PC-9 (cell line): Measurements from ENCODE around the gene KIF26B. TPM values are rescaled to one million over a fixed set of nuclear protein-coding genes. Genes with fewer than 3 reads are reported as not detected.

Source experiments
- BruUV-seq: library from RNA; stranded (reverse); fragments of 400-500 nt; replicated peaks from 2 replicates; lab custom pipeline; 2021; lab: Mats Ljungman, UMichigan
- CTCF ChIA-PET: fragments of 300-600 bp; sonication (Branson Sonifier 250); formaldehyde crosslinking; loops from one replicate; lab custom pipeline; 2022; ENCODE audit warnings: antibody characterized with exemption; lab: Charles Lee
- POLR2A ChIA-PET: fragments of 300-600 bp; sonication (Branson Sonifier 250); formaldehyde crosslinking; loops from one replicate; lab custom pipeline; 2022; ENCODE audit warnings: antibody characterized with exemption; ENCODE audit not compliant: unreplicated experiment; lab: Charles Lee
- DNase-seq, 2 experiments: peaks; one replicate each; pipeline versions ENCODE4 v3.0.0 to v3.0.0-alpha.2; 2015 to 2022; ENCODE audit warnings: mixed read lengths in 1 of 2
- H2AFZ ChIP-seq: fragments of 200-600 bp; sonication (generic); 2 replicates; pipeline ENCODE4 v1.8.1; 2017; ENCODE audit warnings: antibody characterized with exemption
- H3F3A ChIP-seq: fragments of 200-600 bp; sonication (generic); 2 replicates; pipeline ENCODE4 v1.8.1; 2017; ENCODE audit warnings: antibody characterized with exemption, mild to moderate bottlenecking, low read depth; ENCODE audit not compliant: insufficient read depth
- H3K27ac ChIP-seq: fragments of 200-600 bp; sonication (generic); 2 replicates; pipeline ENCODE4 v1.6.1; 2016; ENCODE audit warnings: mixed run types
- H3K27me3 ChIP-seq: fragments of 200-600 bp; sonication (generic); 2 replicates; pipeline ENCODE4 v1.6.1; 2016; ENCODE audit warnings: low read depth, mixed run types; ENCODE audit not compliant: insufficient read depth
- H3K36me3 ChIP-seq: fragments of 200-600 bp; sonication (generic); 2 replicates; pipeline ENCODE4 v1.6.1; 2016; ENCODE audit warnings: low read depth, mixed run types
- H3K4me1 ChIP-seq: fragments of 200-600 bp; sonication (generic); replicated peaks from 2 replicates; pipeline ENCODE4 v1.6.1; 2016; ENCODE audit warnings: mixed run types; ENCODE audit not compliant: insufficient read depth
- H3K4me2 ChIP-seq: fragments of 200-600 bp; sonication (generic); 2 replicates; pipeline ENCODE4 v1.6.1; 2017; ENCODE audit warnings: mixed run types
- H3K4me3 ChIP-seq: fragments of 200-600 bp; sonication (generic); 2 replicates; pipeline ENCODE4 v1.6.1; 2016; ENCODE audit warnings: mixed run types
- H3K79me2 ChIP-seq: fragments of 200-600 bp; sonication (generic); 2 replicates; pipeline ENCODE4 v1.6.1; 2017; ENCODE audit warnings: low read depth, mixed run types
- H3K9me2 ChIP-seq: fragments of 200-600 bp; sonication (generic); 2 replicates; pipeline ENCODE4 v1.8.1; 2017; ENCODE audit warnings: mild to moderate bottlenecking; ENCODE audit not compliant: insufficient read depth
- H3K9me3 ChIP-seq: fragments of 200-600 bp; sonication (generic); 2 replicates; pipeline ENCODE4 v1.8.1; 2016; ENCODE audit warnings: low read depth; ENCODE audit not compliant: insufficient read depth
- H4K20me1 ChIP-seq: fragments of 200-600 bp; sonication (generic); 2 replicates; pipeline ENCODE4 v1.8.1; 2017; ENCODE audit not compliant: insufficient read depth
- EZH2 ChIP-seq: fragments of 200-600 bp; sonication (generic); IDR thresholded peaks from 2 replicates; pipeline ENCODE4 v1.8.0; 2017; ENCODE audit warnings: antibody characterized with exemption, low read depth
- intact Hi-C: fragments of 100-400 bp; cut with micrococcal nuclease; formaldehyde crosslinking; loops from one replicate; pipeline ENCODE4 v1.10.0; 2022; ENCODE audit not compliant: unreplicated experiment
- total RNA-seq: library from RNA; stranded (reverse); gene quantifications from 2 replicates; pipeline ENCODE4 v1.2.3, GENCODE V29; 2021
- TF ChIP-seq, protein P1 (sequence below): fragments of 200-600 bp; sonication (generic); conservative IDR thresholded peaks from 2 replicates; pipeline ENCODE4 v1.6.1; 2017; ENCODE audit warnings: mixed run types, antibody characterized with exemption, mild to moderate bottlenecking, moderate library complexity

KIF26B gene
- total RNA-seq, 1 experiment from 2014 or later = 0.11 TPM

DNA sequence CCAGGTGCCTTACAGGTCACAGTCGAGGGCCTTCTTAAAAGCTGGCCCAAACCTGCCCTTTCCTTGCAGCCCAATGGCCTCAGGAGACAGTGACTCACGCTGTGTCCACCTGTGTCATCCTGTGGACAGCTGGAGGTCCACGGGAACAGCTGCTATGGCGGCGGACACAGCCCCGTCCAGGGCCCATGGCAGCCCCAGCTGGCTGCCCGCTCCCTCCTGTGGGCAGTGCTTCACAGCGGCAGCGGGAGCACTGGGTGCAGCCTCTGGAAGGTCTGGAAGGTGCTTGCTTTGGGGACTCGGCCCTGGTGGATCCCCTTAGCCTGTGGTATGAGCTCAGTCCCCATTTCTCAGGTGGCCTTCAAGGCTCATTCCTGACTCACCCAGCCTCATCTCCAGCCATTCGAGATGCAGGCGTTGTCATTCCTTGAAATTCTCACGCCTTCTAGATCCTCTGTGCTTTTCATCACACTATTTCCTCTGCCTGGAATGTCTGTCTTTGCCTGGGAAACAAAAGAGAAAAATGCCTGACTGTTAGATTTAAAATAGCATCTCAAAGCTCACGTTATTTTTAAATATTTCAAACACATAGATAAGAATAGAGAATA lies 86.8 kb downstream of the KIF26B start:
- Histone ChIP-seq H3K9me3 (no peaks in the 10 kb centered on the region), H4K20me1 (no peaks in the 10 kb centered on the region), H3K4me1 (no peaks in the 10 kb centered on the region), H3K9me2 (no peaks in the 10 kb centered on the region), H3K79me2 (no peaks in the 10 kb centered on the region), H3K27me3 (peaks cover 87% of the 10 kb centered on the region), H3K36me3 (no peaks in the 10 kb centered on the region), H3F3A (no peaks in the 10 kb centered on the region), H2AFZ (no peak overlapping the region), H3K27ac (no peak overlapping the region), H3K4me2 (no peak overlapping the region), H3K4me3 (no peak overlapping the region)
- intact Hi-C loops = no loop called here
- TF ChIP-seq, protein P1, sequence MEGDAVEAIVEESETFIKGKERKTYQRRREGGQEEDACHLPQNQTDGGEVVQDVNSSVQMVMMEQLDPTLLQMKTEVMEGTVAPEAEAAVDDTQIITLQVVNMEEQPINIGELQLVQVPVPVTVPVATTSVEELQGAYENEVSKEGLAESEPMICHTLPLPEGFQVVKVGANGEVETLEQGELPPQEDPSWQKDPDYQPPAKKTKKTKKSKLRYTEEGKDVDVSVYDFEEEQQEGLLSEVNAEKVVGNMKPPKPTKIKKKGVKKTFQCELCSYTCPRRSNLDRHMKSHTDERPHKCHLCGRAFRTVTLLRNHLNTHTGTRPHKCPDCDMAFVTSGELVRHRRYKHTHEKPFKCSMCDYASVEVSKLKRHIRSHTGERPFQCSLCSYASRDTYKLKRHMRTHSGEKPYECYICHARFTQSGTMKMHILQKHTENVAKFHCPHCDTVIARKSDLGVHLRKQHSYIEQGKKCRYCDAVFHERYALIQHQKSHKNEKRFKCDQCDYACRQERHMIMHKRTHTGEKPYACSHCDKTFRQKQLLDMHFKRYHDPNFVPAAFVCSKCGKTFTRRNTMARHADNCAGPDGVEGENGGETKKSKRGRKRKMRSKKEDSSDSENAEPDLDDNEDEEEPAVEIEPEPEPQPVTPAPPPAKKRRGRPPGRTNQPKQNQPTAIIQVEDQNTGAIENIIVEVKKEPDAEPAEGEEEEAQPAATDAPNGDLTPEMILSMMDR = no peak
- ChIA-PET POLR2A (no interaction called here), CTCF (no interaction called here)
- no TSS peak for BruUV-seq
- no peak for DNase-seq

DNA sequence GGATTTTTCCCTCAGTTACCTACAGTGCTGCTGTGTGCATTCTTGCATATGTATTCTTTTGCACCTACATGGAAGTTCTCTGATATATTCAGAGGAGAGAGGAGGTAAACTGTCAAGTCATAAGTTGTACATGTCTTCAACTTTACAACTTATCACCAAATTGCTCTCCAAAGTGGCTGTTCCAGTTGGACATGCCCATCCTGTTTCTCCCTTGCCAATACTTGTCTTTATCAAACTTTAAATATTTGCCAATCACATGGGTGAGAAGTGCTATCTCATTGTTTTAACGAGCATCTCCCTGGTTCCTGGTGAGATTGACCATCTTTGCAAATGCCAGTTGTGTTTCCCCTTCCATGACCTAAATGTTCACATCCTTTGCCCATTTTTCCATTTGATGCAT lies 88.2 kb downstream of the KIF26B start:
- Histone ChIP-seq H3F3A (no peaks in the 10 kb centered on the region), H3K4me2 (no peak overlapping the region), H3K9me2 (no peaks in the 10 kb centered on the region), H3K4me1 (no peaks in the 10 kb centered on the region), H3K27me3 (peaks cover 82% of the 10 kb centered on the region), H2AFZ (no peak overlapping the region), H3K27ac (no peak overlapping the region), H3K4me3 (no peak overlapping the region), H3K79me2 (no peaks in the 10 kb centered on the region), H4K20me1 (no peaks in the 10 kb centered on the region), H3K9me3 (no peaks in the 10 kb centered on the region), H3K36me3 (no peaks in the 10 kb centered on the region)
- BruUV-seq = no TSS peak
- DNase-seq = no peak
- ChIA-PET POLR2A (no interaction called here), CTCF (no interaction called here)
- TF ChIP-seq, protein P1 = no peak
- intact Hi-C loops = no loop called here

DNA sequence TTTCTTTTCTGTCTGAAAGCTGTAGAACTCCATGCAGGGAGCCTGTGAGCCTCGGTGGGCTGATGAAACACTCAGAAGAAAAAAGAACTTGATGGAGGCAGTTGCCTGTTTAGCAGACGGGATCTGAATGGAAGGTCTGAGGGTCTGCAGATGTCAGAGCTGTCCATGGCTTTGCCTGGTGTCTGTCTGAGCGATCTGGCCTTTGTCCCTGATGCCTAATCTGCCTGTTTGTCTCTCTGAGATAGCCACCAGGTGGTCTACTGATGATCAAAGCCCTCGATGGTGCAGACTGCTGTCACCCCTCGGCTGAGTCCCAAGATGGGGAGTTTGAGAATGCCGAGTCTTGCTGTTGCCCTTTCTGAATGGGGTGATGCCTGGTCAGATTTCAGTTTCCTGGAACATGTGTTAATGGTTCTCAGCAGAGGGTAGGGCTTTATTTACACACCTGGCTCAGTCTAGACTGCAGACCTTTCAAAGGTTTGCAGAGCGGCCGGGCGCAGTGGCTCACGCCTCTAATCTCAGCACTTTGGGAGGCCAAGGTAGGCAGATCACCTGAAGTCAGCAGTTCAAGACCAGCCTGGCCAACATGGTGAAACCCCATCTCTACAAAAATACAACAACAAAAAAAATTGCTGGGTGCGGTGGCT lies 90.4 kb downstream of the KIF26B start:
- H3K9me3 ChIP-seq = no peaks in the 10 kb centered on the region
- no peak overlapping the region for H3K4me3 ChIP-seq
- no peak overlapping the region for H2AFZ ChIP-seq
- H3K4me2 ChIP-seq = no peak overlapping the region
- no peak overlapping the region for H3K27ac ChIP-seq
- intact Hi-C loops = no loop called here
- POLR2A ChIA-PET = no interaction called here
- no peaks in the 10 kb centered on the region for H4K20me1 ChIP-seq
- DNase-seq = no peak
- H3K4me1 ChIP-seq = no peaks in the 10 kb centered on the region
- H3K27me3 ChIP-seq = peaks cover 70% of the 10 kb centered on the region
- no peak for TF ChIP-seq EZH2
- TF ChIP-seq, protein P1 = no peak
- no peaks in the 10 kb centered on the region for H3K36me3 ChIP-seq
- BruUV-seq = no TSS peak
- no peaks in the 10 kb centered on the region for H3K9me2 ChIP-seq
- H3F3A ChIP-seq = no peaks in the 10 kb centered on the region
- no peaks in the 10 kb centered on the region for H3K79me2 ChIP-seq
- CTCF ChIA-PET = no interaction called here
